ENCODE measurements around the gene EPN1. TPM values are rescaled to one million over a fixed set of nuclear protein-coding genes. Genes with fewer than 3 reads are reported as not detected.

Gene EPN1
- total and polyA plus RNA-seq, 2 of the 13 experiments (the other 11 are each of a cell fraction or from before 2014, with no cell fraction given) = 28.9 to 31.7 TPM

- no peak for TF ChIP-seq FOXK2 (IDR thresholded peaks at IDR 0.05)
- TF ChIP-seq NR2F6 (IDR thresholded peaks at IDR 0.05) = no peak
- no peak for TF ChIP-seq NR2F6 (CRISPR knock-in tag; IDR thresholded peaks at IDR 0.05)
- TF ChIP-seq POLR2AphosphoS5 (IDR thresholded peaks at IDR 0.05; ENCODE audit: low read depth, low read length) = peak; percentile 71
- no peak for TF ChIP-seq ZNF484 (CRISPR knock-in tag; IDR thresholded peaks at IDR 0.05; ENCODE audit: borderline replicate concordance, low read depth)
- TF ChIP-seq, protein P1, sequence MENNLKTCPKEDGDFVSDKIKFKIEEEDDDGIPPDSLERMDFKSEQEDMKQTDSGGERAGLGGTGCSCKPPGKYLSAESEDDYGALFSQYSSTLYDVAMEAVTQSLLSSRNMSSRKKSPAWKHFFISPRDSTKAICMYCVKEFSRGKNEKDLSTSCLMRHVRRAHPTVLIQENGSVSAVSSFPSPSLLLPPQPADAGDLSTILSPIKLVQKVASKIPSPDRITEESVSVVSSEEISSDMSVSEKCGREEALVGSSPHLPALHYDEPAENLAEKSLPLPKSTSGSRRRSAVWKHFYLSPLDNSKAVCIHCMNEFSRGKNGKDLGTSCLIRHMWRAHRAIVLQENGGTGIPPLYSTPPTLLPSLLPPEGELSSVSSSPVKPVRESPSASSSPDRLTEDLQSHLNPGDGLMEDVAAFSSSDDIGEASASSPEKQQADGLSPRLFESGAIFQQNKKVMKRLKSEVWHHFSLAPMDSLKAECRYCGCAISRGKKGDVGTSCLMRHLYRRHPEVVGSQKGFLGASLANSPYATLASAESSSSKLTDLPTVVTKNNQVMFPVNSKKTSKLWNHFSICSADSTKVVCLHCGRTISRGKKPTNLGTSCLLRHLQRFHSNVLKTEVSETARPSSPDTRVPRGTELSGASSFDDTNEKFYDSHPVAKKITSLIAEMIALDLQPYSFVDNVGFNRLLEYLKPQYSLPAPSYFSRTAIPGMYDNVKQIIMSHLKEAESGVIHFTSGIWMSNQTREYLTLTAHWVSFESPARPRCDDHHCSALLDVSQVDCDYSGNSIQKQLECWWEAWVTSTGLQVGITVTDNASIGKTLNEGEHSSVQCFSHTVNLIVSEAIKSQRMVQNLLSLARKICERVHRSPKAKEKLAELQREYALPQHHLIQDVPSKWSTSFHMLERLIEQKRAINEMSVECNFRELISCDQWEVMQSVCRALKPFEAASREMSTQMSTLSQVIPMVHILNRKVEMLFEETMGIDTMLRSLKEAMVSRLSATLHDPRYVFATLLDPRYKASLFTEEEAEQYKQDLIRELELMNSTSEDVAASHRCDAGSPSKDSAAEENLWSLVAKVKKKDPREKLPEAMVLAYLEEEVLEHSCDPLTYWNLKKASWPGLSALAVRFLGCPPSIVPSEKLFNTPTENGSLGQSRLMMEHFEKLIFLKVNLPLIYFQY (CRISPR knock-in tag; IDR thresholded peaks at IDR 0.05; ENCODE audit: borderline replicate concordance) = 0 out of 2 replicates have a peak, but pooled peaks have one; percentile 40
- TF ChIP-seq EP300 (IDR thresholded peaks at IDR 0.05; ENCODE audit: low read depth in 2 of 2, low read length in 2 of 2) = no peak
- no peak for TF ChIP-seq EP300 (CRISPR knock-in tag; IDR thresholded peaks at IDR 0.05; ENCODE audit: borderline replicate concordance)
- TF ChIP-seq KDM5B (CRISPR knock-in tag; IDR thresholded peaks at IDR 0.05; ENCODE audit: borderline replicate concordance) = peak; percentile 73; the same call in 1 of the 2 replicates
- no peak for TF ChIP-seq ZNF629 (CRISPR knock-in tag; conservative IDR thresholded peaks at IDR 0.05)
- TF ChIP-seq ZNF709 (CRISPR knock-in tag; IDR thresholded peaks at IDR 0.05) = peak; percentile 87; the same call in 1 of the 2 replicates
- TF ChIP-seq, protein P2, sequence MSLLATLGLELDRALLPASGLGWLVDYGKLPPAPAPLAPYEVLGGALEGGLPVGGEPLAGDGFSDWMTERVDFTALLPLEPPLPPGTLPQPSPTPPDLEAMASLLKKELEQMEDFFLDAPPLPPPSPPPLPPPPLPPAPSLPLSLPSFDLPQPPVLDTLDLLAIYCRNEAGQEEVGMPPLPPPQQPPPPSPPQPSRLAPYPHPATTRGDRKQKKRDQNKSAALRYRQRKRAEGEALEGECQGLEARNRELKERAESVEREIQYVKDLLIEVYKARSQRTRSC (CRISPR knock-in tag; IDR thresholded peaks at IDR 0.05; ENCODE audit: low read depth) = no peak
- 0 out of 2 replicates have a peak, but pooled peaks have one; percentile 19 for TF ChIP-seq FOXO1 (CRISPR knock-in tag; IDR thresholded peaks at IDR 0.05)
- TF ChIP-seq, protein P3, sequence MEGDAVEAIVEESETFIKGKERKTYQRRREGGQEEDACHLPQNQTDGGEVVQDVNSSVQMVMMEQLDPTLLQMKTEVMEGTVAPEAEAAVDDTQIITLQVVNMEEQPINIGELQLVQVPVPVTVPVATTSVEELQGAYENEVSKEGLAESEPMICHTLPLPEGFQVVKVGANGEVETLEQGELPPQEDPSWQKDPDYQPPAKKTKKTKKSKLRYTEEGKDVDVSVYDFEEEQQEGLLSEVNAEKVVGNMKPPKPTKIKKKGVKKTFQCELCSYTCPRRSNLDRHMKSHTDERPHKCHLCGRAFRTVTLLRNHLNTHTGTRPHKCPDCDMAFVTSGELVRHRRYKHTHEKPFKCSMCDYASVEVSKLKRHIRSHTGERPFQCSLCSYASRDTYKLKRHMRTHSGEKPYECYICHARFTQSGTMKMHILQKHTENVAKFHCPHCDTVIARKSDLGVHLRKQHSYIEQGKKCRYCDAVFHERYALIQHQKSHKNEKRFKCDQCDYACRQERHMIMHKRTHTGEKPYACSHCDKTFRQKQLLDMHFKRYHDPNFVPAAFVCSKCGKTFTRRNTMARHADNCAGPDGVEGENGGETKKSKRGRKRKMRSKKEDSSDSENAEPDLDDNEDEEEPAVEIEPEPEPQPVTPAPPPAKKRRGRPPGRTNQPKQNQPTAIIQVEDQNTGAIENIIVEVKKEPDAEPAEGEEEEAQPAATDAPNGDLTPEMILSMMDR (CRISPR knock-in tag; IDR thresholded peaks at IDR 0.05) = no peak; the same call in 1 of the 2 replicates
- TF ChIP-seq CREB3 (CRISPR knock-in tag; IDR thresholded peaks at IDR 0.05) = peak; percentile 65; the same call in 1 of the 2 replicates
- TF ChIP-seq, protein P4, sequence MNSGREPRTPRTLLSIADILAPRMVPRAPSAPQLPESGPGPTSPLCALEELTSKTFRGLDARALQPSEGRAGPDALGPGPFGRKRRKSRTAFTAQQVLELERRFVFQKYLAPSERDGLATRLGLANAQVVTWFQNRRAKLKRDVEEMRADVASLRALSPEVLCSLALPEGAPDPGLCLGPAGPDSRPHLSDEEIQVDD (CRISPR knock-in tag; IDR thresholded peaks at IDR 0.05; ENCODE audit: borderline replicate concordance) = peak; percentile 88; the same call in 1 of the 2 replicates
- peak; percentile 8 for TF ChIP-seq TBL1XR1 (IDR thresholded peaks at IDR 0.05; ENCODE audit: borderline replicate concordance, low read length, partially characterized antibody)
- TF ChIP-seq, protein P5, sequence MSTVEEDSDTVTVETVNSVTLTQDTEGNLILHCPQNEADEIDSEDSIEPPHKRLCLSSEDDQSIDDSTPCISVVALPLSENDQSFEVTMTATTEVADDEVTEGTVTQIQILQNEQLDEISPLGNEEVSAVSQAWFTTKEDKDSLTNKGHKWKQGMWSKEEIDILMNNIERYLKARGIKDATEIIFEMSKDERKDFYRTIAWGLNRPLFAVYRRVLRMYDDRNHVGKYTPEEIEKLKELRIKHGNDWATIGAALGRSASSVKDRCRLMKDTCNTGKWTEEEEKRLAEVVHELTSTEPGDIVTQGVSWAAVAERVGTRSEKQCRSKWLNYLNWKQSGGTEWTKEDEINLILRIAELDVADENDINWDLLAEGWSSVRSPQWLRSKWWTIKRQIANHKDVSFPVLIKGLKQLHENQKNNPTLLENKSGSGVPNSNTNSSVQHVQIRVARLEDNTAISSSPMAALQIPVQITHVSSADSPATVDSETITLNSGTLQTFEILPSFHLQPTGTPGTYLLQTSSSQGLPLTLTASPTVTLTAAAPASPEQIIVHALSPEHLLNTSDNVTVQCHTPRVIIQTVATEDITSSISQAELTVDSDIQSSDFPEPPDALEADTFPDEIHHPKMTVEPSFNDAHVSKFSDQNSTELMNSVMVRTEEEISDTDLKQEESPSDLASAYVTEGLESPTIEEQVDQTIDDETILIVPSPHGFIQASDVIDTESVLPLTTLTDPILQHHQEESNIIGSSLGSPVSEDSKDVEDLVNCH (CRISPR knock-in tag; IDR thresholded peaks at IDR 0.05) = no peak
- 0 out of 2 replicates have a peak, but pooled peaks have one; percentile 29 for TF ChIP-seq AHR (CRISPR knock-in tag; IDR thresholded peaks at IDR 0.05)
Observed at GRCh38 chr19:55654868-55655647, 20.0 kb upstream of the EPN1 start, which contains the start of gene U2AF2 (continued).
